Measurements from ENCODE around the gene SRRD.

SRRD gene

GRCh38 chr22:26447584-26448329 is 35.9 kb upstream of the SRRD start:
- no peaks in the 10 kb centered on the region for H3K9me3 Mint-ChIP-seq
- H3K4me1 Mint-ChIP-seq (ENCODE audit: low read depth): peaks cover 16% of the 10 kb centered on the region
- H3K27ac Mint-ChIP-seq: no peak overlapping the region

GRCh38 chr22:26448334-26448733 is 35.3 kb upstream of the SRRD start:
- intact Hi-C loops (cut with micrococcal nuclease): no loop called here
- Mint-ChIP-seq H3K9me3 (no peaks in the 10 kb centered on the region), H3K4me3 (no peak overlapping the region), H3K36me3 (ENCODE audit: low read depth) (peaks cover 86% of the 10 kb centered on the region), H3K27me3 (no peaks in the 10 kb centered on the region), H3K27ac (no peak overlapping the region), H3K4me1 (ENCODE audit: low read depth) (peaks cover 16% of the 10 kb centered on the region)

More at GRCh38 chr22:26447584-26448329, 35.9 kb upstream of the SRRD start:
- Mint-ChIP-seq H3K27me3 (no peaks in the 10 kb centered on the region), H3K36me3 (ENCODE audit: low read depth) (peaks cover 86% of the 10 kb centered on the region), H3K4me3 (no peak overlapping the region)
- intact Hi-C loops (cut with micrococcal nuclease): no loop called here

GRCh38 chr22:26448941-26449340 is 34.7 kb upstream of the SRRD start:
- H3K9me3 Mint-ChIP-seq: no peaks in the 10 kb centered on the region
- no peaks in the 10 kb centered on the region for H3K27me3 Mint-ChIP-seq
- H3K36me3 Mint-ChIP-seq (ENCODE audit: low read depth): peaks cover 86% of the 10 kb centered on the region
- H3K27ac Mint-ChIP-seq: no peak overlapping the region
- H3K4me3 Mint-ChIP-seq: no peak overlapping the region
- peaks cover 16% of the 10 kb centered on the region for H3K4me1 Mint-ChIP-seq (ENCODE audit: low read depth)
- intact Hi-C loops (cut with micrococcal nuclease): no loop called here

- Mint-ChIP-seq H3K27me3 (no peaks in the 10 kb centered on the region), H3K36me3 (ENCODE audit: low read depth) (peaks cover 82% of the 10 kb centered on the region)
These were observed 33.1 kb upstream of the SRRD start for GRCh38 chr22:26450453-26451185.

GRCh38 chr22:26452236-26453016 is 31.3 kb upstream of the SRRD start:
- no peak overlapping the region for H3K4me3 Mint-ChIP-seq
- peaks cover 16% of the 10 kb centered on the region for H3K4me1 Mint-ChIP-seq (ENCODE audit: low read depth)
- no peaks in the 10 kb centered on the region for H3K9me3 Mint-ChIP-seq
- H3K36me3 Mint-ChIP-seq (ENCODE audit: low read depth): peaks cover 78% of the 10 kb centered on the region
- no peak overlapping the region for H3K27ac Mint-ChIP-seq
- intact Hi-C loops (cut with micrococcal nuclease): no loop called here
- no peaks in the 10 kb centered on the region for H3K27me3 Mint-ChIP-seq

More at GRCh38 chr22:26450453-26451185, 33.1 kb upstream of the SRRD start:
- Mint-ChIP-seq H3K4me1 (ENCODE audit: low read depth) (peaks cover 16% of the 10 kb centered on the region), H3K4me3 (no peak overlapping the region), H3K27ac (no peak overlapping the region), H3K9me3 (no peaks in the 10 kb centered on the region)
- intact Hi-C loops (cut with micrococcal nuclease): no loop called here

- no peak overlapping the region for H3K27ac Mint-ChIP-seq
- intact Hi-C loops (cut with micrococcal nuclease): no loop called here
These were observed 30.5 kb upstream of the SRRD start for GRCh38 chr22:26453216-26453615.

GRCh38 chr22:26453812-26454500 is 29.7 kb upstream of the SRRD start:
- Mint-ChIP-seq H3K4me1 (ENCODE audit: low read depth) (peaks cover 7% of the 10 kb centered on the region), H3K36me3 (ENCODE audit: low read depth) (peaks cover 85% of the 10 kb centered on the region), H3K4me3 (no peak overlapping the region), H3K27me3 (no peaks in the 10 kb centered on the region), H3K9me3 (no peaks in the 10 kb centered on the region), H3K27ac (no peak overlapping the region)
- intact Hi-C loops (cut with micrococcal nuclease): no loop called here

More at GRCh38 chr22:26453216-26453615, 30.5 kb upstream of the SRRD start:
- H3K4me1 Mint-ChIP-seq (ENCODE audit: low read depth): peaks cover 8% of the 10 kb centered on the region
- no peak overlapping the region for H3K4me3 Mint-ChIP-seq
- H3K27me3 Mint-ChIP-seq: no peaks in the 10 kb centered on the region
- peaks cover 81% of the 10 kb centered on the region for H3K36me3 Mint-ChIP-seq (ENCODE audit: low read depth)
- no peaks in the 10 kb centered on the region for H3K9me3 Mint-ChIP-seq

- peaks cover 75% of the 10 kb centered on the region for H3K36me3 Mint-ChIP-seq (ENCODE audit: low read depth)
- H3K27me3 Mint-ChIP-seq: no peaks in the 10 kb centered on the region
These were observed 25.9 kb upstream of the SRRD start for GRCh38 chr22:26457661-26458272.

GRCh38 chr22:26460202-26460601 is 23.5 kb upstream of the SRRD start:
- Mint-ChIP-seq H3K27me3 (no peaks in the 10 kb centered on the region), H3K9me3 (no peaks in the 10 kb centered on the region), H3K27ac (no peak overlapping the region), H3K4me1 (ENCODE audit: low read depth) (peaks cover 5% of the 10 kb centered on the region), H3K36me3 (ENCODE audit: low read depth) (peaks cover 77% of the 10 kb centered on the region), H3K4me3 (no peak overlapping the region)
- intact Hi-C loops (cut with micrococcal nuclease): no loop called here

More at GRCh38 chr22:26457661-26458272, 25.9 kb upstream of the SRRD start:
- intact Hi-C loops (cut with micrococcal nuclease): no loop called here
- Mint-ChIP-seq H3K4me3 (no peak overlapping the region), H3K27ac (no peak overlapping the region), H3K4me1 (ENCODE audit: low read depth) (no peaks in the 10 kb centered on the region), H3K9me3 (no peaks in the 10 kb centered on the region)

GRCh38 chr22:26461188-26461810 is 22.4 kb upstream of the SRRD start:
- peaks cover 5% of the 10 kb centered on the region for H3K4me1 Mint-ChIP-seq (ENCODE audit: low read depth)
- H3K9me3 Mint-ChIP-seq: no peaks in the 10 kb centered on the region
- no peak overlapping the region for H3K27ac Mint-ChIP-seq
- no peaks in the 10 kb centered on the region for H3K27me3 Mint-ChIP-seq
- intact Hi-C loops (cut with micrococcal nuclease): loop anchor here (1.0 kb wide), 1 partner anchor 63 kb away; no protein-coding TSS in a partner anchor
- H3K4me3 Mint-ChIP-seq: no peak overlapping the region
- peaks cover 80% of the 10 kb centered on the region for H3K36me3 Mint-ChIP-seq (ENCODE audit: low read depth)

- no peaks in the 10 kb centered on the region for H3K27me3 Mint-ChIP-seq
- H3K36me3 Mint-ChIP-seq (ENCODE audit: low read depth): peaks cover 84% of the 10 kb centered on the region
- intact Hi-C loops (cut with micrococcal nuclease): no loop called here
- H3K27ac Mint-ChIP-seq: no peak overlapping the region
- H3K4me3 Mint-ChIP-seq: no peak overlapping the region
- H3K4me1 Mint-ChIP-seq (ENCODE audit: low read depth): peaks cover 5% of the 10 kb centered on the region
- H3K9me3 Mint-ChIP-seq: no peaks in the 10 kb centered on the region
These were observed 21.6 kb upstream of the SRRD start for GRCh38 chr22:26462051-26462450.

- Mint-ChIP-seq H3K27me3 (no peaks in the 10 kb centered on the region), H3K4me1 (ENCODE audit: low read depth) (peaks cover 5% of the 10 kb centered on the region), H3K36me3 (ENCODE audit: low read depth) (peaks cover 84% of the 10 kb centered on the region), H3K27ac (no peak overlapping the region), H3K4me3 (no peak overlapping the region), H3K9me3 (no peaks in the 10 kb centered on the region)
- intact Hi-C loops (cut with micrococcal nuclease): no loop called here
These were observed 21.0 kb upstream of the SRRD start for GRCh38 chr22:26462641-26463040.

Data from dendritic cell treated with granulocyte-macrophage colony-stimulating factor and Interleukin-4, amounts not matched to agents 40 ng/mL and 50 ng/mL, for 4 days (primary cell).